ENCODE data around the gene SPAG9. TPM values are rescaled to one million over a fixed set of nuclear protein-coding genes. Genes with fewer than 3 reads are reported as not detected.

Gene SPAG9
- total and polyA plus RNA-seq, 2 experiments from 2014 or later: 13.7 to 45.0 TPM

DNA sequence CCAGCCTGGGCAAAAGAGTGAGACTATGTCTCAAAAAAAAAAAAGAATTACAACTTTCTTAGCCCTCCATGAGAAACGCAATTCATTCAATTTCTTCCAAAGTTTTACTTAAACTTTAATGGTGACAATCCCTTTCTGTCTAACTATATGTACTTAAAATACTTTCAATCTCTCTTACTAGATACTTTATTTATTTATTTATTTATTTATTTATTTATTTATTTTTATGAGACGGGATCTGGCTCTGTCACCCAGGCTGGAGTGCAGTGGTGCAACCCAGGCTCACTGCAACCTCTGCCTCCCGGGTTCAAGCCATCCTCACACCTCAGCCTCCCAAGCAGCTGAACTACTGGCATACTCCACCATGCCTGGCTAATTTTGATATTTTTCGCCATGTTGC, 108.1 kb downstream of the SPAG9 start:
- H3K36me3 Mint-ChIP-seq (ENCODE audit: low read depth): no peaks in the 10 kb centered on the region; the same call in 2 of the 3 replicates
- H3K36me3 ChIP-seq (ENCODE audit: insufficient read depth): no peaks in the 10 kb centered on the region
- H3K9me2 ChIP-seq (ENCODE audit: insufficient read depth): no peaks in the 10 kb centered on the region
- TF ChIP-seq POLR2AphosphoS5 (IDR thresholded peaks at IDR 0.05; ENCODE audit: low read depth) (no peak), STAT1 (IDR thresholded peaks at IDR 0.05; ENCODE audit: unreplicated experiment) (no peak), JUNB (IDR thresholded peaks at IDR 0.05; ENCODE audit: unreplicated experiment) (no peak), EZH2 (IDR thresholded peaks at IDR 0.05; ENCODE audit: low read depth, unreplicated experiment) (no peak), ZNF331 (CRISPR knock-in tag; IDR thresholded peaks at IDR 0.05; ENCODE audit: low read depth) (no peak)
- TF ChIP-seq, protein P1, sequence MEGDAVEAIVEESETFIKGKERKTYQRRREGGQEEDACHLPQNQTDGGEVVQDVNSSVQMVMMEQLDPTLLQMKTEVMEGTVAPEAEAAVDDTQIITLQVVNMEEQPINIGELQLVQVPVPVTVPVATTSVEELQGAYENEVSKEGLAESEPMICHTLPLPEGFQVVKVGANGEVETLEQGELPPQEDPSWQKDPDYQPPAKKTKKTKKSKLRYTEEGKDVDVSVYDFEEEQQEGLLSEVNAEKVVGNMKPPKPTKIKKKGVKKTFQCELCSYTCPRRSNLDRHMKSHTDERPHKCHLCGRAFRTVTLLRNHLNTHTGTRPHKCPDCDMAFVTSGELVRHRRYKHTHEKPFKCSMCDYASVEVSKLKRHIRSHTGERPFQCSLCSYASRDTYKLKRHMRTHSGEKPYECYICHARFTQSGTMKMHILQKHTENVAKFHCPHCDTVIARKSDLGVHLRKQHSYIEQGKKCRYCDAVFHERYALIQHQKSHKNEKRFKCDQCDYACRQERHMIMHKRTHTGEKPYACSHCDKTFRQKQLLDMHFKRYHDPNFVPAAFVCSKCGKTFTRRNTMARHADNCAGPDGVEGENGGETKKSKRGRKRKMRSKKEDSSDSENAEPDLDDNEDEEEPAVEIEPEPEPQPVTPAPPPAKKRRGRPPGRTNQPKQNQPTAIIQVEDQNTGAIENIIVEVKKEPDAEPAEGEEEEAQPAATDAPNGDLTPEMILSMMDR (conservative IDR thresholded peaks at IDR 0.05; ENCODE audit: low read depth in 2 of 2): no peak
- TF ChIP-seq, protein P2, sequence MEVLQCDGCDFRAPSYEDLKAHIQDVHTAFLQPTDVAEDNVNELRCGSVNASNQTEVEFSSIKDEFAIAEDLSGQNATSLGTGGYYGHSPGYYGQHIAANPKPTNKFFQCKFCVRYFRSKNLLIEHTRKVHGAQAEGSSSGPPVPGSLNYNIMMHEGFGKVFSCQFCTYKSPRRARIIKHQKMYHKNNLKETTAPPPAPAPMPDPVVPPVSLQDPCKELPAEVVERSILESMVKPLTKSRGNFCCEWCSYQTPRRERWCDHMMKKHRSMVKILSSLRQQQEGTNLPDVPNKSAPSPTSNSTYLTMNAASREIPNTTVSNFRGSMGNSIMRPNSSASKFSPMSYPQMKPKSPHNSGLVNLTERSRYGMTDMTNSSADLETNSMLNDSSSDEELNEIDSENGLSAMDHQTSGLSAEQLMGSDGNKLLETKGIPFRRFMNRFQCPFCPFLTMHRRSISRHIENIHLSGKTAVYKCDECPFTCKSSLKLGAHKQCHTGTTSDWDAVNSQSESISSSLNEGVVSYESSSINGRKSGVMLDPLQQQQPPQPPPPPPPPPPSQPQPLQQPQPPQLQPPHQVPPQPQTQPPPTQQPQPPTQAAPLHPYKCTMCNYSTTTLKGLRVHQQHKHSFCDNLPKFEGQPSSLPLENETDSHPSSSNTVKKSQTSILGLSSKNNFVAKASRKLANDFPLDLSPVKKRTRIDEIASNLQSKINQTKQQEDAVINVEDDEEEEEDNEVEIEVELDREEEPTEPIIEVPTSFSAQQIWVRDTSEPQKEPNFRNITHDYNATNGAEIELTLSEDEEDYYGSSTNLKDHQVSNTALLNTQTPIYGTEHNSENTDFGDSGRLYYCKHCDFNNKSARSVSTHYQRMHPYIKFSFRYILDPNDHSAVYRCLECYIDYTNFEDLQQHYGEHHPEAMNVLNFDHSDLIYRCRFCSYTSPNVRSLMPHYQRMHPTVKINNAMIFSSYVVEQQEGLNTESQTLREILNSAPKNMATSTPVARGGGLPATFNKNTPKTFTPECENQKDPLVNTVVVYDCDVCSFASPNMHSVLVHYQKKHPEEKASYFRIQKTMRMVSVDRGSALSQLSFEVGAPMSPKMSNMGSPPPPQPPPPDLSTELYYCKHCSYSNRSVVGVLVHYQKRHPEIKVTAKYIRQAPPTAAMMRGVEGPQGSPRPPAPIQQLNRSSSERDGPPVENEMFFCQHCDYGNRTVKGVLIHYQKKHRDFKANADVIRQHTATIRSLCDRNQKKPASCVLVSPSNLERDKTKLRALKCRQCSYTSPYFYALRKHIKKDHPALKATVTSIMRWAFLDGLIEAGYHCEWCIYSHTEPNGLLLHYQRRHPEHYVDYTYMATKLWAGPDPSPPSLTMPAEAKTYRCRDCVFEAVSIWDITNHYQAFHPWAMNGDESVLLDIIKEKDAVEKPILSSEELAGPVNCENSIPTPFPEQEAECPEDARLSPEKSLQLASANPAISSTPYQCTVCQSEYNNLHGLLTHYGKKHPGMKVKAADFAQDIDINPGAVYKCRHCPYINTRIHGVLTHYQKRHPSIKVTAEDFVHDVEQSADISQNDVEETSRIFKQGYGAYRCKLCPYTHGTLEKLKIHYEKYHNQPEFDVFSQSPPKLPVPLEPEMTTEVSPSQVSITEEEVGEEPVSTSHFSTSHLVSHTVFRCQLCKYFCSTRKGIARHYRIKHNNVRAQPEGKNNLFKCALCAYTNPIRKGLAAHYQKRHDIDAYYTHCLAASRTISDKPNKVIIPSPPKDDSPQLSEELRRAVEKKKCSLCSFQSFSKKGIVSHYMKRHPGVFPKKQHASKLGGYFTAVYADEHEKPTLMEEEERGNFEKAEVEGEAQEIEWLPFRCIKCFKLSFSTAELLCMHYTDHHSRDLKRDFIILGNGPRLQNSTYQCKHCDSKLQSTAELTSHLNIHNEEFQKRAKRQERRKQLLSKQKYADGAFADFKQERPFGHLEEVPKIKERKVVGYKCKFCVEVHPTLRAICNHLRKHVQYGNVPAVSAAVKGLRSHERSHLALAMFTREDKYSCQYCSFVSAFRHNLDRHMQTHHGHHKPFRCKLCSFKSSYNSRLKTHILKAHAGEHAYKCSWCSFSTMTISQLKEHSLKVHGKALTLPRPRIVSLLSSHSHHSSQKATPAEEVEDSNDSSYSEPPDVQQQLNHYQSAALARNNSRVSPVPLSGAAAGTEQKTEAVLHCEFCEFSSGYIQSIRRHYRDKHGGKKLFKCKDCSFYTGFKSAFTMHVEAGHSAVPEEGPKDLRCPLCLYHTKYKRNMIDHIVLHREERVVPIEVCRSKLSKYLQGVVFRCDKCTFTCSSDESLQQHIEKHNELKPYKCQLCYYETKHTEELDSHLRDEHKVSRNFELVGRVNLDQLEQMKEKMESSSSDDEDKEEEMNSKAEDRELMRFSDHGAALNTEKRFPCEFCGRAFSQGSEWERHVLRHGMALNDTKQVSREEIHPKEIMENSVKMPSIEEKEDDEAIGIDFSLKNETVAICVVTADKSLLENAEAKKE (CRISPR knock-in tag; IDR thresholded peaks at IDR 0.05): no peak
- TF ChIP-seq, protein P3, sequence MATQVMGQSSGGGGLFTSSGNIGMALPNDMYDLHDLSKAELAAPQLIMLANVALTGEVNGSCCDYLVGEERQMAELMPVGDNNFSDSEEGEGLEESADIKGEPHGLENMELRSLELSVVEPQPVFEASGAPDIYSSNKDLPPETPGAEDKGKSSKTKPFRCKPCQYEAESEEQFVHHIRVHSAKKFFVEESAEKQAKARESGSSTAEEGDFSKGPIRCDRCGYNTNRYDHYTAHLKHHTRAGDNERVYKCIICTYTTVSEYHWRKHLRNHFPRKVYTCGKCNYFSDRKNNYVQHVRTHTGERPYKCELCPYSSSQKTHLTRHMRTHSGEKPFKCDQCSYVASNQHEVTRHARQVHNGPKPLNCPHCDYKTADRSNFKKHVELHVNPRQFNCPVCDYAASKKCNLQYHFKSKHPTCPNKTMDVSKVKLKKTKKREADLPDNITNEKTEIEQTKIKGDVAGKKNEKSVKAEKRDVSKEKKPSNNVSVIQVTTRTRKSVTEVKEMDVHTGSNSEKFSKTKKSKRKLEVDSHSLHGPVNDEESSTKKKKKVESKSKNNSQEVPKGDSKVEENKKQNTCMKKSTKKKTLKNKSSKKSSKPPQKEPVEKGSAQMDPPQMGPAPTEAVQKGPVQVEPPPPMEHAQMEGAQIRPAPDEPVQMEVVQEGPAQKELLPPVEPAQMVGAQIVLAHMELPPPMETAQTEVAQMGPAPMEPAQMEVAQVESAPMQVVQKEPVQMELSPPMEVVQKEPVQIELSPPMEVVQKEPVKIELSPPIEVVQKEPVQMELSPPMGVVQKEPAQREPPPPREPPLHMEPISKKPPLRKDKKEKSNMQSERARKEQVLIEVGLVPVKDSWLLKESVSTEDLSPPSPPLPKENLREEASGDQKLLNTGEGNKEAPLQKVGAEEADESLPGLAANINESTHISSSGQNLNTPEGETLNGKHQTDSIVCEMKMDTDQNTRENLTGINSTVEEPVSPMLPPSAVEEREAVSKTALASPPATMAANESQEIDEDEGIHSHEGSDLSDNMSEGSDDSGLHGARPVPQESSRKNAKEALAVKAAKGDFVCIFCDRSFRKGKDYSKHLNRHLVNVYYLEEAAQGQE (IDR thresholded peaks at IDR 0.05; ENCODE audit: unreplicated experiment): no peak
- TF ChIP-seq, protein P4, sequence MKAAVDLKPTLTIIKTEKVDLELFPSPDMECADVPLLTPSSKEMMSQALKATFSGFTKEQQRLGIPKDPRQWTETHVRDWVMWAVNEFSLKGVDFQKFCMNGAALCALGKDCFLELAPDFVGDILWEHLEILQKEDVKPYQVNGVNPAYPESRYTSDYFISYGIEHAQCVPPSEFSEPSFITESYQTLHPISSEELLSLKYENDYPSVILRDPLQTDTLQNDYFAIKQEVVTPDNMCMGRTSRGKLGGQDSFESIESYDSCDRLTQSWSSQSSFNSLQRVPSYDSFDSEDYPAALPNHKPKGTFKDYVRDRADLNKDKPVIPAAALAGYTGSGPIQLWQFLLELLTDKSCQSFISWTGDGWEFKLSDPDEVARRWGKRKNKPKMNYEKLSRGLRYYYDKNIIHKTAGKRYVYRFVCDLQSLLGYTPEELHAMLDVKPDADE (IDR thresholded peaks at IDR 0.05): no peak
- no peak overlapping the region for H2AFZ ChIP-seq
- H3F3A ChIP-seq (replicated peaks; ENCODE audit: low read depth): no peaks in the 10 kb centered on the region
- H4K20me1 ChIP-seq (replicated peaks; ENCODE audit: insufficient read depth): no peaks in the 10 kb centered on the region
- DNase-seq (ENCODE audit: low spot score) (no peak), ATAC-seq (no peak)
- H3K9me3 Mint-ChIP-seq: no peaks in the 10 kb centered on the region
- H3K4me1 ChIP-seq (ENCODE audit: insufficient read depth): no peaks in the 10 kb centered on the region
- no peak overlapping the region for H3K27ac ChIP-seq (ENCODE audit: low read depth)
- H3K27ac Mint-ChIP-seq: no peak overlapping the region
- no peak overlapping the region for H3K4me3 ChIP-seq
- H3K27me3 ChIP-seq (ENCODE audit: insufficient read depth): no peaks in the 10 kb centered on the region
- no peak overlapping the region for H3K4me2 ChIP-seq
- no peaks in the 10 kb centered on the region for H3K79me2 ChIP-seq (replicated peaks; ENCODE audit: insufficient read depth)
- no peak overlapping the region for H3K4me3 Mint-ChIP-seq
- peaks cover 1% of the 10 kb centered on the region for H3K27me3 Mint-ChIP-seq (ENCODE audit: insufficient read depth, low read depth, poor library complexity)
- no peaks in the 10 kb centered on the region for H3K4me1 Mint-ChIP-seq
